ENCODE data around the gene ST14. TPM values are rescaled to one million over a fixed set of nuclear protein-coding genes. Genes with fewer than 3 reads are reported as not detected.

The ST14 gene
- total and polyA plus RNA-seq, 8 donors = 37.5 to 101 (median 48.5) TPM

DNA sequence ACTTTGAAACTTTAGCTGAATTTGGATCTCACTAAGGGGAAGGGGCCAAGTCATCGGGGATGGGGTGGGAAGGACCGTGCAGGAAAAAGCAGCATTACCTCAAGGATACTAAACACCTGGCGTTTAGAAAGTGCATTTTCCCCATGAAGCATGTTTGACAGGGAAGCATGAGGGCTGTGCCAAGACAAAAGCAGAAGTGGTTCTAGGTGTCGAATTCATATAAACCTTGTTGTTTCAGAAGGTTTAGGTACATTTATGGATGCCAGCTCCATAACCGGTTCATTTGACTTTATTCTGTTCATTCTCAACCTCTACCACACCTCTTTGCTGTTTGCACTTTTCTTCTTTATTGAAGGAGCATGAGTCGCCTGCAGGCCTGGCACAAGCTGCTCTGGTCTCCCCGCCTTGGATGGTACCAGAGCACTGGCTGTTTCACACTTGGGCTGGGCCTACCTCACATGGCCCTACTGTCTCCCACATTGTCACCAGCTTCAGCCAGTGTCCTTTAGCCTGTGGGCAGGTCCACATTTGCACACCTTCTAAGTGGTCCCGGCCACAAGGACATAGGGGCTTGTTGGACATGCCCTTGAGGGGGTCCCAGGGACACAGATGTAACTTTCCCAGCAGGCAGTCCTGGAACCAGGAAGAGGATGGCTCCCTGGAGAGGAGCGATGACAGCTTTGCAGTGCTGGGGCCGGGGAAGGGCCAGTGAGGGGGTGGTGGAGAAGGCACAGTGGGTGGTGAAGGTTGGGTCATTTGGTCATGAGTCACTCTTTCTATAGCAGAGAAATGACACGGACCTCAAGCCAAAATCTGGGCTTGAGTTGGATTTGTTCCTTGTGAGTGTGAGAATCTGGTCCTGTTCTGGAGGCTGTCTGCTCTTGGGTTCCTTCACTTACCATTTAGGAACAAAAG lies 3.2 kb upstream of the ST14 start:
- no peaks in the 10 kb centered on the region for H3K9me3 ChIP-seq
- H3K27ac ChIP-seq = no peak overlapping the region
- TF ChIP-seq, protein P1, sequence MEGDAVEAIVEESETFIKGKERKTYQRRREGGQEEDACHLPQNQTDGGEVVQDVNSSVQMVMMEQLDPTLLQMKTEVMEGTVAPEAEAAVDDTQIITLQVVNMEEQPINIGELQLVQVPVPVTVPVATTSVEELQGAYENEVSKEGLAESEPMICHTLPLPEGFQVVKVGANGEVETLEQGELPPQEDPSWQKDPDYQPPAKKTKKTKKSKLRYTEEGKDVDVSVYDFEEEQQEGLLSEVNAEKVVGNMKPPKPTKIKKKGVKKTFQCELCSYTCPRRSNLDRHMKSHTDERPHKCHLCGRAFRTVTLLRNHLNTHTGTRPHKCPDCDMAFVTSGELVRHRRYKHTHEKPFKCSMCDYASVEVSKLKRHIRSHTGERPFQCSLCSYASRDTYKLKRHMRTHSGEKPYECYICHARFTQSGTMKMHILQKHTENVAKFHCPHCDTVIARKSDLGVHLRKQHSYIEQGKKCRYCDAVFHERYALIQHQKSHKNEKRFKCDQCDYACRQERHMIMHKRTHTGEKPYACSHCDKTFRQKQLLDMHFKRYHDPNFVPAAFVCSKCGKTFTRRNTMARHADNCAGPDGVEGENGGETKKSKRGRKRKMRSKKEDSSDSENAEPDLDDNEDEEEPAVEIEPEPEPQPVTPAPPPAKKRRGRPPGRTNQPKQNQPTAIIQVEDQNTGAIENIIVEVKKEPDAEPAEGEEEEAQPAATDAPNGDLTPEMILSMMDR (IDR thresholded peaks at IDR 0.05) = no peak
- DNase-seq (no peak), FAIRE-seq (no peak), ATAC-seq (no peak)
- 80 to 85% methylated on average over 11 of the region's 11 CpGs for WGBS, 2 donors
- no peak overlapping the region for H3K4me3 ChIP-seq
- intact Hi-C loops (cut with DNase I) = no loop called here
- peaks cover 0 to 4% (median 0%) of the 10 kb centered on the region in 3 donors for H3K4me1 ChIP-seq
- no peaks in the 10 kb centered on the region for H3K36me3 ChIP-seq
- H3K27me3 ChIP-seq = no peaks in the 10 kb centered on the region

GRCh38 chr11:130157101-130157500 lies 2.5 kb upstream of the ST14 start:
- H3K27ac ChIP-seq = no peak overlapping the region
- no peak overlapping the region for H3K4me3 ChIP-seq
- H3K27me3 ChIP-seq = no peaks in the 10 kb centered on the region
- ATAC-seq (no peak), FAIRE-seq (no peak), DNase-seq (no peak)
- intact Hi-C loops (cut with DNase I) = no loop called here
- TF ChIP-seq, protein P1 (IDR thresholded peaks at IDR 0.05) = no peak
- H3K36me3 ChIP-seq = no peaks in the 10 kb centered on the region
- 89 to 92% methylated on average over 8 of the region's 8 CpGs for WGBS, 2 donors
- peaks cover 0 to 11% (median 6%) of the 10 kb centered on the region in 3 donors for H3K4me1 ChIP-seq
- H3K9me3 ChIP-seq = no peaks in the 10 kb centered on the region

- 83 to 86% methylated on average over 3 of the region's 3 CpGs for WGBS, 2 donors
- no peak for FAIRE-seq
These were observed 1.7 kb upstream of the ST14 start for GRCh38 chr11:130157840-130158239.

GRCh38 chr11:130159139-130159538 lies 443 bp upstream of the ST14 start:
- H3K4me3 ChIP-seq = peak overlapping the region in 3 of 4 donors; percentile 87 to 93 (median 91)
- DNase-seq = peak in 1 of 6 donors; percentile 77
- peak overlapping the region in 3 of 4 donors; percentile 75 to 89 (median 87) for H3K27ac ChIP-seq

More at GRCh38 chr11:130157840-130158239, 1.7 kb upstream of the ST14 start:
- no peaks in the 10 kb centered on the region for H3K27me3 ChIP-seq
- peaks cover 0 to 19% (median 6%) of the 10 kb centered on the region in 3 donors for H3K4me1 ChIP-seq
- TF ChIP-seq, protein P1 (IDR thresholded peaks at IDR 0.05) = no peak
- H3K9me3 ChIP-seq = no peaks in the 10 kb centered on the region
- intact Hi-C loops (cut with DNase I) = no loop called here
- H3K27ac ChIP-seq = no peak overlapping the region
- no peaks in the 10 kb centered on the region for H3K36me3 ChIP-seq
- H3K4me3 ChIP-seq = no peak overlapping the region
- no peak for DNase-seq
- no peak for ATAC-seq

More at GRCh38 chr11:130159139-130159538, 443 bp upstream of the ST14 start:
- FAIRE-seq (no peak), ATAC-seq (no peak)
- Histone ChIP-seq H3K36me3 (no peaks in the 10 kb centered on the region), H3K27me3 (no peaks in the 10 kb centered on the region), H3K4me1 (peaks cover 0 to 30% (median 6%) of the 10 kb centered on the region in 3 donors), H3K9me3 (no peaks in the 10 kb centered on the region)
- TF ChIP-seq, protein P1 (IDR thresholded peaks at IDR 0.05) = no peak
- WGBS, 2 donors = 61% methylated on average over 14 of the region's 14 CpGs
- intact Hi-C loops (cut with DNase I) = no loop called here
